ENCODE measurements around the gene NRXN3. TPM values are rescaled to one million over a fixed set of nuclear protein-coding genes. Genes with fewer than 3 reads are reported as not detected.

NRXN3 gene
- total and polyA plus RNA-seq, 2 donors (not counting 1 experiment from before 2014, with no cell fraction given): not detected

GRCh38 chr14:78512021-78512420 lies 341.8 kb downstream of the NRXN3 start:
- intact Hi-C loops (cut with micrococcal nuclease): no loop called here
- WGBS (ENCODE audit: insufficient coverage): no CpG with 5 or more reads among the region's 2 CpGs
- CTCF ChIA-PET: no interaction called here

GRCh38 chr14:78519863-78520262 lies 349.7 kb downstream of the NRXN3 start:
- Mint-ChIP-seq H3K27me3 (no peaks in the 10 kb centered on the region), H3K4me3 (no peak overlapping the region), H3K4me1 (no peaks in the 10 kb centered on the region), H3K27ac (no peak overlapping the region), H3K9me3 (ENCODE audit: insufficient read depth) (no peaks in the 10 kb centered on the region)
- CTCF ChIA-PET: no interaction called here
- Histone ChIP-seq H3K4me2 (replicated peaks; ENCODE audit: low read depth, low read length, poor library complexity, severe bottlenecking) (no peak overlapping the region), H3K9ac (ENCODE audit: low read length) (no peak overlapping the region), H4K20me1 (ENCODE audit: control insufficient read depth, insufficient read depth, low read length, poor library complexity, severe bottlenecking) (no peaks in the 10 kb centered on the region), H3K4me1 (ENCODE audit: control insufficient read depth in 2 of 2, insufficient read depth in 2 of 2, low read length in 2 of 2) (no peaks in the 10 kb centered on the region), H3K79me2 (ENCODE audit: control insufficient read depth, insufficient read depth, low read length) (no peaks in the 10 kb centered on the region), H3K36me3 (replicated peaks in 1 of 2; ENCODE audit: control extremely low read depth in 1 of 2, control insufficient read depth in 1 of 2, extremely low read depth in 1 of 2, insufficient read depth in 2 of 2, low read length in 1 of 2) (no peaks in the 10 kb centered on the region), H2AFZ (ENCODE audit: insufficient read depth, low read depth, low read length, poor library complexity, severe bottlenecking) (no peak overlapping the region), H3K27me3 (replicated peaks in 1 of 4; ENCODE audit: control extremely low read depth in 1 of 4, control insufficient read depth in 3 of 4, insufficient read depth in 4 of 4, low read length in 3 of 4) (no peaks in the 10 kb centered on the region), H3K9me3 (ENCODE audit: control extremely low read depth in 1 of 3, control insufficient read depth in 2 of 3, insufficient read depth in 1 of 3, low read length in 2 of 3) (no peaks in the 10 kb centered on the region), H3K27ac (ENCODE audit: low read length in 2 of 2) (no peak overlapping the region), H3K4me3 (ENCODE audit: control extremely low read depth in 1 of 5, extremely low read depth in 1 of 5, insufficient read depth in 1 of 5, low read depth in 2 of 5, low read length in 4 of 5) (no peak overlapping the region)
- no peak for DNase-seq
- TF ChIP-seq EZH2 (IDR thresholded peaks at IDR 0.05; ENCODE audit: borderline replicate concordance, insufficient read depth, low read depth, low read length, poor library complexity, severe bottlenecking) (no peak), CTCF (IDR thresholded peaks at IDR 0.05) (no peak)
- no peak for ATAC-seq (ENCODE audit: low read depth)
- intact Hi-C loops (cut with micrococcal nuclease): no loop called here
- POLR2A ChIA-PET: no interaction called here

More at GRCh38 chr14:78512021-78512420, 341.8 kb downstream of the NRXN3 start:
- no peak overlapping the region for H3K9ac ChIP-seq (ENCODE audit: low read length)
- no peaks in the 10 kb centered on the region for H3K9me3 Mint-ChIP-seq (ENCODE audit: insufficient read depth)
- no peaks in the 10 kb centered on the region for H3K27me3 Mint-ChIP-seq
- no peaks in the 10 kb centered on the region for H3K9me3 ChIP-seq (ENCODE audit: control extremely low read depth in 1 of 3, control insufficient read depth in 2 of 3, insufficient read depth in 1 of 3, low read length in 2 of 3)
- H2AFZ ChIP-seq (ENCODE audit: insufficient read depth, low read depth, low read length, poor library complexity, severe bottlenecking): no peak overlapping the region
- DNase-seq (no peak), ATAC-seq (ENCODE audit: low read depth) (no peak)
- no peaks in the 10 kb centered on the region for H3K27me3 ChIP-seq (replicated peaks in 1 of 4; ENCODE audit: control extremely low read depth in 1 of 4, control insufficient read depth in 3 of 4, insufficient read depth in 4 of 4, low read length in 3 of 4)
- H3K4me3 ChIP-seq (ENCODE audit: control extremely low read depth in 1 of 5, extremely low read depth in 1 of 5, insufficient read depth in 1 of 5, low read depth in 2 of 5, low read length in 4 of 5): no peak overlapping the region
- no peaks in the 10 kb centered on the region for H4K20me1 ChIP-seq (ENCODE audit: control insufficient read depth, insufficient read depth, low read length, poor library complexity, severe bottlenecking)
- no peak overlapping the region for H3K4me3 Mint-ChIP-seq
- no peaks in the 10 kb centered on the region for H3K4me1 Mint-ChIP-seq
- H3K27ac Mint-ChIP-seq: no peak overlapping the region
- no peaks in the 10 kb centered on the region for H3K79me2 ChIP-seq (ENCODE audit: control insufficient read depth, insufficient read depth, low read length)
- TF ChIP-seq CTCF (IDR thresholded peaks at IDR 0.05) (no peak), EZH2 (IDR thresholded peaks at IDR 0.05; ENCODE audit: borderline replicate concordance, insufficient read depth, low read depth, low read length, poor library complexity, severe bottlenecking) (no peak)
- no peak overlapping the region for H3K4me2 ChIP-seq (replicated peaks; ENCODE audit: low read depth, low read length, poor library complexity, severe bottlenecking)
- POLR2A ChIA-PET: no interaction called here
- no peak overlapping the region for H3K27ac ChIP-seq (ENCODE audit: low read length in 2 of 2)
- no peaks in the 10 kb centered on the region for H3K4me1 ChIP-seq (ENCODE audit: control insufficient read depth in 2 of 2, insufficient read depth in 2 of 2, low read length in 2 of 2)
- H3K36me3 ChIP-seq (replicated peaks in 1 of 2; ENCODE audit: control extremely low read depth in 1 of 2, control insufficient read depth in 1 of 2, extremely low read depth in 1 of 2, insufficient read depth in 2 of 2, low read length in 1 of 2): no peaks in the 10 kb centered on the region
